GM18907 (cell line): ENCODE measurements around the gene MPI.
"Not testable (repeated sequence)": the region's sequence is repeated elsewhere in the genome, so short reads cannot be mapped to it uniquely, and the experiment has no call there.

Experiments used
- ATAC-seq: cut with Tn5 transposase; IDR thresholded peaks from one replicate; pipeline ENCODE4 v1.9.1; 2021; ENCODE audit warnings: mild to moderate bottlenecking, moderate library complexity; ENCODE audit not compliant: unreplicated experiment

Gene MPI

DNA sequence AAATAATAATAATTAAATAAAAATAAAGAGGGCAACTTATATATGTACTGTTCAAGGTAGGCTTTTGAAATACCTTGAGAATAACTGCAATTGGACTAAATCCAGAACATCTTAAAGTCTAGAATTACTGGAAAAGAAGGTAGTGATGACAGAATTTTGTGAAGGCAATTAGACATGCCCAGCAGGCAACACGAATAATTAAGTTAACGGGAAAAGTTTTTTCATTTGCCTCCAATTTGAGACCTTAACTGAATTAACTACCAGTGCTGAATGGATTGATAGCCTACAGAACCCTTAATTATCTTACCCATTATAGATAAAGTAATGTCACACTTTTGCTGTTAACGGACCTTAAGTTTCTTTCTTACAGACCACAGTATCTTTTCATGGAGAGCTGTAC lies 34.7 kb downstream of the MPI start:
- ATAC-seq = no peak

DNA sequence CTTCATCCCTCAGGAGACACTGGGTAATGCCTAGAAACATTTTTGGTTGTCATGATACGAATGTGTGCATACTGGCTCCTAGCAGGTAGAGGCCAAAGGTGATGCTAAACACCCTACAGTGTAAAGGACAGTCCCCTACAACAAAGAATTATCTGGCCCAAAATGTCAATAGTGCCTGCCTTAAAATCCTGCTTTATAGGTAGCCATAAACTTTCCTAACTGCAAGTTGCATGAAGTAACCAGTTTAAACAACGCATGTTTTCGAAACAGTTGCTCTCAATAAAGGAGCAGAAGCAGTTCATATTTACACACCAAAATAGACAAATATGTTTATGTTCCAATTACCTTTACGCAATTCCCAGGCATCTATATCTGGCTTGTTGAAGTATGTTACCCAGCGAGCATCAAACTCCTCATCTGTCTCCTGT lies 38.9 kb downstream of the MPI start:
- ATAC-seq = no peak

DNA sequence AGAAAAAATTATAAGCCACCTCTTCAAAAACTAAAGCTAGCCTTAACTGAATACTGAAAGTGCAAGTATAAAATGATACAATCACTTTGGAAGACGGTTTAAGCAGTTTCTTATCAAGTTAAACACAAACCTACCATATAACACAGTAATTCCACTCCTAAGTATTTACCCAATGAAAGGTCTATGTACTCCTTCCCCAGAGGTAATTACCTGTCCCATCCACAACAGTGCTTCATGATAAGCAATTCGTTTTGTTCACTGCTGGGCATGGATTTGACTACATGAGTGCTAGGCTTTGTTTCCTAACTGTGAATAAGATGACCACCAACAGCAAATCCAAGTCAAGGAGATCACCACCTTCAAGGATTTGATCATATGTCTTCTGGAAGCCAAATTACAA lies 43.7 kb downstream of the MPI start:
- ATAC-seq = no peak

DNA sequence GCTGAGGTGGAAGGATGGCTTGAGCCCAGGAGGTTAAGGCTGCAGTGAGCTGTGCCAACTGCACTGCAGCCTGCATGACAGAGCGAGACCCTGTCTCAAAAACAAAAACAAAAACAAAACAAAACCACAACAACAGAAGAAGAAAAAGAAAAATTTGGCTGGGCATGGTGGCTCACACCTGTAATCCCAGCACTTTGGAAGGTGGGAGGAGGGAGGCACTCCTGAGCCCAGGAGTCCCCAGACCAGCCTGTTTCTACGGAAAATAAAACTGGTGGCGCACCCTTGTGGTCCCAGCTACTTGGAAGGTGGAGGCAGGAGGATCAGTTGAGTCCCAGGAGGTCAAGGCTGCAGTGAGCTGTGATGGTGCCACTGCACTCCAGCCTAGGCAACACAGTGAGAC lies 45.4 kb downstream of the MPI start:
- not testable (repeated sequence) for ATAC-seq

DNA sequence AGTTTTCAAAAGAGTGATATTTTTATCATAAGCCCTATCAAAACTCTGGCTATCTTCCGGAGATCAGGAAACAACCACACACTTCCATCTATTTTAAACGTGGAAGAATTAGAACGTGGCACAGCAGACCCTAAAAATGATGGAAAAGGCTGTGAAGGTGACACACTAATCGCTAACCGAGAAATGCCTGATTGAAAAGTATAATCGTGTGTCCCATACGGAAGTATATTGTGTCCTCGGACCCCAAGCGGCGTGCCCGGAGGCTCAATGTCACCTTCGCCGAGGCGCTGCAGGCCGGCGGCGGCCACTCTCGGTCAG lies 47.4 kb downstream of the MPI start:
- no peak for ATAC-seq

DNA sequence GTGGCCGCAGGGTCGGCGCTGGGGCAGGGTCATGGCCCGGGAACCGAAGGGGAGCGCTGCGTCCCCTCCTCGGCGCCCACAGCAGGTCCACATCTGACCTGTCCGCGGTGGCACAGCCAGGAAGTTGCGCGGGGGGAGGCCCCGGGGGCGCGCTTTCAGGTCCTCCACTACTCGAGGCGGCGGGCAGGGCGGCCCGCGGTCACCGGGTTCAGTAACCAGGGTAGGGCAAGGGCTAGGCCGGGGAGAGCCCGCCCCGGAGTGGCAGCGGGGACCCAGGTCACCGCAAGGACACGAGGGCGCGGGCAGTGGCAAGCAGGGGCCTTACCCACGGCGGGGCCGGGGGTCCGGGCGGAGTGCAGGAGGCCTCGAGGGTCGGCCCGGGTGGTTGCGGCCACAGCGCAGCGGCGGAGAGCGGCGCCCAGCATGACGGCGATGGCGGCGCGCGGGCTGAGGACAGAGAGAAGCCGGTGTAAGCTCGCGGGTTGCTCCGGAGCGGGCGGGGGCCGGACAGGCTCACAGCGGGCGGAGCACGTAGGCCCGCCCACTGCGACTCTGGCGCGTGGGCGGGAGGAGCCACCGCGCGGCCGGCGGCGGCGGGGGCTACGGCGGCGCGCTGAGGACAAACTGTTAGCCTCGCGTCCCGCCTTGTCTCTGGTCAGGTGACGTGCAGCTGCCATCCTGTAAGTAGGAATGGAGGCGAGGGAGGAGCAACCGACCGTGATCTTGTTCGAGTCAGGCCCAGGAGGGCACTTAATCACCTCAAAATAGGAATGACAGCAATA lies 47.9 kb downstream of the MPI start, which contains the start of gene COX5A:
TSS of gene COX5A (minus strand) at position 484 of the 782 bp plus-strand sequence. CDS start at position 425, 59 bp downstream.
- ATAC-seq = peak; percentile 85

DNA sequence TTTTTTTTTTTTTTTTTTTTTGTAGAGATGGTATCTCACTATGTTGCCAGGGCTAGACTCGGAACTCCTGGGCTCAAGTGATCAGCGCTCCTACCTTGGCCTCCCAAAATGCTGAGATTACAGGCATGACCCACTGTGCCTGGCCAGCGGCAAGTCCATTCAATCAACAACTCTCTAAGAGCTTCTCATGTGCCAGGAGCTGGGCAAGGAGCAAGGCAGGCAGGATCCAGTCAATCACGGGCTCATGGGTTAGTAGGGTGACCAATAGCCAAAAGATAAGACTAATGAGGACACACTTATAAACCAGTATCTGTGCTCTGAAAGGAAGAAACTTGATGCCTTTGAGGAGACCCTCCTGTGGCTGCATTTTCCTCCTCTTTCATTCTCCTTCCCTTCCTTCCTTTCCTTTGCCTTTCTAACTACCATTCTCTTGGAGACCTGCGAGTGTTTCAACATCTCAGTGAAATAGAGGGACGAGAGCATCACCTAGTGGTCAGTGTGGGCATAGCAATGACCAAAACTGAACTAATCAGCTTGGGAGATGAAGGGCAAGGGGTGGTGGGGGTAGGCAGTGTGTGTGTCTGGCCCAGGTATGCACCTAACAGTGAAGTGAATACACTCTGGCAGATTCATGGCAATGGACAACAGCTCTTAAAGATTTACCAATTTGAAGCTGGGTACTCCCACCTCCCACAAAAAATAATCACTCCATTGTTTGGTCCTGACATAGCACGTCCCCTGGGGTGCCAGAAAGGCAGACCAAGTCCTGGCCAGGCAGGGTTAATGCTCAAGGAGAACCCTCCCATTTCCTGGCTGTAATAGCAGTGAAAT lies 60.5 kb downstream of the MPI start:
- no peak for ATAC-seq

DNA sequence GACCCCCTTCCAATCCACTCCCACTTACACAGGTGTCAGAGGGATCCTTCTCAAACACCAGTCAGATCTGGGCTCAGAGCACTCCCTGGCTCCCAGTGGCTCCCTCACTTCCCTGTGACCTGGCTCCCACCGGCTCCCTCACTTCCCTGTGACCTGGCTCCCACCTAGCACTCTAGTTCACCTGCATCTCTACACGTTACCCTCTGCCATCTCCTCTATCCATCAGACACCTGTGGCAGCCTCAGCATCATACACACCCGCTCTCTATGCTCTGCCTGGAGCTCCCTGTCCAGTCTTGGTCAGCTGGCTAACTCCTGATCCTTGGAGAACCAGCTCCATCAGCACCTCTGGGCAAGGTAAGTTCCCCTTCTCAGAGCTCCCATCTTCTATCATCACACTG lies 61.2 kb downstream of the MPI start:
- ATAC-seq = no peak
